Measurements from ENCODE around the gene CES5A.

DNA sequence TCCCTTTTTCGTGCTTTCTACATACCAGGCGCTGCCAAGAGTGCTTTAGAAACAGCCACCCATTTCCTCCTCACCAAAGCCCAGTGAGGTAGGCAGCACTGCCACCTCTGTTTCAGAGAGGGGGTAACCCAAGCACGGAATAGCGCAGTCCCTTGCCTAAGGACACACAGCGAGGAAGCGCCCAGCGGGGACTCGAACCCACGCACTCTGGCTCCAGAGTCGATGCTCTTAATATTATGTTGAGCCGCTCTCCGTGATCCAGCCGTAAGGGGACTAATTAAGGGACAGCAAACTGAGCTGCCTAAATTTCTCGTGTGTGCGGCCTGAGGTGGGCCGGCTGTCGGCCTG lies 42.8 kb downstream of the CES5A start:
- TF ChIP-seq POLR2A (IDR thresholded peaks at IDR 0.05) (no peak), EP300 (IDR thresholded peaks at IDR 0.05) (no peak)
- TF ChIP-seq, protein P1, sequence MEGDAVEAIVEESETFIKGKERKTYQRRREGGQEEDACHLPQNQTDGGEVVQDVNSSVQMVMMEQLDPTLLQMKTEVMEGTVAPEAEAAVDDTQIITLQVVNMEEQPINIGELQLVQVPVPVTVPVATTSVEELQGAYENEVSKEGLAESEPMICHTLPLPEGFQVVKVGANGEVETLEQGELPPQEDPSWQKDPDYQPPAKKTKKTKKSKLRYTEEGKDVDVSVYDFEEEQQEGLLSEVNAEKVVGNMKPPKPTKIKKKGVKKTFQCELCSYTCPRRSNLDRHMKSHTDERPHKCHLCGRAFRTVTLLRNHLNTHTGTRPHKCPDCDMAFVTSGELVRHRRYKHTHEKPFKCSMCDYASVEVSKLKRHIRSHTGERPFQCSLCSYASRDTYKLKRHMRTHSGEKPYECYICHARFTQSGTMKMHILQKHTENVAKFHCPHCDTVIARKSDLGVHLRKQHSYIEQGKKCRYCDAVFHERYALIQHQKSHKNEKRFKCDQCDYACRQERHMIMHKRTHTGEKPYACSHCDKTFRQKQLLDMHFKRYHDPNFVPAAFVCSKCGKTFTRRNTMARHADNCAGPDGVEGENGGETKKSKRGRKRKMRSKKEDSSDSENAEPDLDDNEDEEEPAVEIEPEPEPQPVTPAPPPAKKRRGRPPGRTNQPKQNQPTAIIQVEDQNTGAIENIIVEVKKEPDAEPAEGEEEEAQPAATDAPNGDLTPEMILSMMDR (IDR thresholded peaks at IDR 0.05): no peak
